K562 (cell line): Measurements from ENCODE around the gene GPR82. TPM values are rescaled to one million over a fixed set of nuclear protein-coding genes. Genes with fewer than 3 reads are reported as not detected.

Experiments
- ATAC-seq: fragments of 200-7000 bp; cut with Tn5 transposase; 3 replicates; pipeline ENCODE4 v1.9.1; 2020; ENCODE audit warnings: moderate library complexity
- BruUV-seq: library from RNA; stranded (reverse); fragments of 400-500 nt; replicated peaks from 2 replicates; lab custom pipeline; 2021; lab: Mats Ljungman, UMichigan
- CTCF ChIA-PET: fragments of 300-600 bp; formaldehyde crosslinking; extraction: SDS; loops from one replicate; lab custom pipeline; 2021; ENCODE audit warnings: low intra/inter-chr PET ratio; lab: Yijun Ruan, JAX
- POLR2A ChIA-PET: fragments of 300-600, 350-650 bp; sonication (Branson Sonifier 250); formaldehyde crosslinking; extraction: SDS; loops from one replicate; lab custom pipeline; 2021; ENCODE audit warnings: antibody characterized with exemption, inconsistent platforms; lab: Yijun Ruan, JAX
- DNase-seq, 4 experiments: peaks; one replicate each; pipeline versions ENCODE4 v3.0.0 to v3.0.0-alpha.2; 2011 to 2018; ENCODE audit warnings: low spot score in 3 of 4, mixed read lengths in 3 of 4; ENCODE audit errors: extremely low read depth in 1 of 4
- FAIRE-seq: peaks from 2 replicates; lab custom pipeline; 2011; peaks lifted over from hg19 to GRCh38; lab: Jason Lieb, UNC
- H2AFZ ChIP-seq: 2 replicates; pipeline ENCODE4 v1.6.0; 2011; ENCODE audit warnings: low read depth, low read length, control low read depth, inconsistent platforms
- H3K27ac ChIP-seq: fragments of 200-600 bp; 3 replicates; pipeline ENCODE4 v1.8.0; 2011; ENCODE audit warnings: low read depth, mild to moderate bottlenecking, control low read depth, inconsistent platforms, low read length, moderate library complexity, mixed read lengths; ENCODE audit errors: extremely low read depth
- H3K27me3 ChIP-seq, 2 experiments: fragments of 300-600 bp in 1 of 2; 2 replicates in 1 of 2; 3 replicates in 1 of 2; pipeline versions ENCODE4 v1.6.0 to v1.8.0; 2011; ENCODE audit warnings: inconsistent platforms in 2 of 2, low read length in 2 of 2, mild to moderate bottlenecking in 1 of 2, mixed read lengths in 1 of 2, moderate library complexity in 1 of 2; ENCODE audit not compliant: control insufficient read depth in 2 of 2, insufficient read depth in 2 of 2
- H3K36me3 ChIP-seq: fragments of 300-600 bp; 3 replicates; pipeline ENCODE4 v1.8.0; 2011; ENCODE audit warnings: mild to moderate bottlenecking, low read length, inconsistent platforms; ENCODE audit not compliant: control insufficient read depth, insufficient read depth
- H3K4me1 ChIP-seq, 2 experiments: fragments of 200-600 bp in 1 of 2; replicated peaks in 1 of 2; 2 replicates in 1 of 2; 3 replicates in 1 of 2; pipeline versions ENCODE4 v1.5.1 to v1.8.0; 2011; ENCODE audit warnings: inconsistent platforms in 2 of 2, low read length in 2 of 2, mild to moderate bottlenecking in 1 of 2, mixed read lengths in 1 of 2, moderate library complexity in 1 of 2; ENCODE audit not compliant: control insufficient read depth in 2 of 2, insufficient read depth in 2 of 2
- H3K4me2 ChIP-seq: 2 replicates; pipeline ENCODE4 v1.6.1; 2011; ENCODE audit warnings: low read length, control low read depth, inconsistent platforms, mixed read lengths; ENCODE audit not compliant: insufficient read depth
- H3K4me3 ChIP-seq: fragments of 200-600 bp; sonication (generic), shearing (Covaris generic); 2 replicates; pipeline ENCODE4 v1.5.1; 2016; ENCODE audit warnings: control low read depth, inconsistent platforms
- H3K79me2 ChIP-seq: fragments of 200-600 bp; 3 replicates; pipeline ENCODE4 v1.8.0; 2011; ENCODE audit warnings: low read length, inconsistent platforms; ENCODE audit not compliant: control insufficient read depth, insufficient read depth
- H3K9ac ChIP-seq, 2 experiments: 2 replicates each; pipeline versions ENCODE4 v1.6.0 to v1.6.1; 2011; ENCODE audit warnings: low read depth in 2 of 2, low read length in 2 of 2, control low read depth in 1 of 2, inconsistent platforms in 1 of 2, mild to moderate bottlenecking in 1 of 2, mixed read lengths in 1 of 2; ENCODE audit not compliant: insufficient read depth in 1 of 2
- H3K9me1 ChIP-seq: one replicate; pipeline ENCODE4 v1.6.0; 2011; ENCODE audit warnings: inconsistent platforms, mild to moderate bottlenecking, low read length, moderate library complexity; ENCODE audit not compliant: control insufficient read depth, insufficient read depth
- H3K9me3 ChIP-seq: replicated peaks from 2 replicates; pipeline ENCODE4 v1.5.1; 2011; ENCODE audit warnings: low read depth, low read length, inconsistent platforms; ENCODE audit not compliant: control insufficient read depth, insufficient read depth
- H4K20me1 ChIP-seq: replicated peaks from 2 replicates; pipeline ENCODE4 v1.6.1; 2011; ENCODE audit warnings: low read length, inconsistent platforms, mixed read lengths; ENCODE audit not compliant: control insufficient read depth, insufficient read depth
- HOMEZ ChIP-seq: fragments of 250-450 bp; sonication (Bioruptor Pico); IDR thresholded peaks from 2 replicates; pipeline ENCODE4 v1.4.0; 2020; ENCODE audit warnings: mild to moderate bottlenecking, moderate library complexity
- NFXL1 ChIP-seq: fragments of 450-650 bp; formaldehyde crosslinking; IDR thresholded peaks from 2 replicates; pipeline ENCODE4 v1.4.0; 2021; ENCODE audit warnings: mild to moderate bottlenecking
- SMARCB1 ChIP-seq: IDR thresholded peaks from 2 replicates; pipeline ENCODE4 v1.6.1; 2011; ENCODE audit warnings: improper control_type of control experiment, low read depth; ENCODE audit not compliant: insufficient read length
- SRSF1 ChIP-seq: fragments of 200-400 bp; formaldehyde crosslinking; IDR thresholded peaks from 2 replicates; pipeline ENCODE4 v1.6.1; 2017; ENCODE audit warnings: mild to moderate bottlenecking, low read depth, low read length, moderate library complexity
- TAF7 ChIP-seq: fragments of 450-650 bp; IDR thresholded peaks from 2 replicates; pipeline ENCODE4 v1.6.1; 2016; ENCODE audit warnings: missing genetic modification characterization, missing compliant biosample characterization
- WGBS: fragments of 100-300 bp; shearing (Covaris generic); methylation state at CpG from one replicate; pipeline ENCODE4 v1.1.6; 2016; ENCODE audit warnings: low coverage, mixed read lengths; ENCODE audit not compliant: insufficient coverage; ENCODE audit errors: missing lambda C conversion rate; 5-methylcytosine and 5-hydroxymethylcytosine counted together
- in situ Hi-C: fragments of 300-500 bp; cut with MboI; formaldehyde crosslinking; loops from 4 replicates; pipeline ENCODE4 v1.15.0; 2018; ENCODE audit warnings: inconsistent platforms, mixed read lengths
- intact Hi-C: fragments of 100-400 bp; cut with micrococcal nuclease; formaldehyde crosslinking; loops from 2 replicates; pipeline ENCODE4 v1.14.2; 2022
- polyA plus RNA-seq, 8 experiments: library from polyadenylated mRNA; depleted of rRNA in 4 of 8; stranded (reverse) in 5 of 8; unstranded in 3 of 8; fragments of >200 nt; fragmentation: Nextera tagmentation in 2 of 8; fragmentation: Illumina TruSeq in 1 of 8; extraction: Ambion mirVana in 2 of 8; extraction: Trizol in 1 of 8; gene quantifications; 2 replicates each; pipeline versions ENCODE4 v1.2.1 to v1.2.3, GENCODE V29; 2011 to 2014; ENCODE audit warnings: inconsistent platforms in 1 of 8, missing spikeins in 1 of 8
- total RNA-seq, 7 experiments: library from RNA; depleted of rRNA in 6 of 7; stranded (reverse); fragments of >200 nt in 6 of 7; fragmentation: Illumina TruSeq in 2 of 7; extraction: Trizol in 2 of 7; gene quantifications; 2 replicates each; pipeline versions ENCODE4 v1.2.1 to v1.2.3, GENCODE V29; 2011 to 2021; ENCODE audit warnings: low replicate concordance in 1 of 7
- TF ChIP-seq, protein P1 (sequence below): sonication (generic); formaldehyde crosslinking; IDR thresholded peaks from 2 replicates; pipeline ENCODE4 v1.8.0; 2022; ENCODE audit warnings: mild to moderate bottlenecking, missing genetic modification reagents, borderline replicate concordance

Gene GPR82
- total and polyA plus RNA-seq, 9 of the 15 experiments (the other 6 are each of a cell fraction or from before 2014, with no cell fraction given) = not detected

GRCh38 chrX:41761169-41761568, 37.2 kb downstream of the GPR82 start:
- in situ Hi-C loops = loop anchor here (10.0 kb wide), 1 partner anchor 486 kb away; no protein-coding TSS in a partner anchor
- no peaks in the 10 kb centered on the region for H3K9me1 ChIP-seq
- H2AFZ ChIP-seq = no peak overlapping the region
- 0% methylated on average over 1 of the region's 3 CpGs for WGBS
- DNase-seq = no peak
- H3K9me3 ChIP-seq = no peaks in the 10 kb centered on the region
- no peak overlapping the region for H3K4me3 ChIP-seq
- no peak for FAIRE-seq
- H3K4me2 ChIP-seq = no peak overlapping the region
- ChIA-PET POLR2A (no interaction called here), CTCF (no interaction called here)
- no peaks in the 10 kb centered on the region for H4K20me1 ChIP-seq
- H3K4me1 ChIP-seq = no peaks in the 10 kb centered on the region
- no peak overlapping the region for H3K9ac ChIP-seq
- intact Hi-C loops = loop anchor here (5.0 kb wide), 1 partner anchor 484 kb away; no protein-coding TSS in a partner anchor
- no peaks in the 10 kb centered on the region for H3K36me3 ChIP-seq
- no TSS peak for BruUV-seq
- H3K27me3 ChIP-seq = no peaks in the 10 kb centered on the region
- no peak overlapping the region for H3K27ac ChIP-seq
- ATAC-seq = no peak
- no peak for TF ChIP-seq SMARCB1
- no peak for TF ChIP-seq SRSF1
- TF ChIP-seq, protein P1, sequence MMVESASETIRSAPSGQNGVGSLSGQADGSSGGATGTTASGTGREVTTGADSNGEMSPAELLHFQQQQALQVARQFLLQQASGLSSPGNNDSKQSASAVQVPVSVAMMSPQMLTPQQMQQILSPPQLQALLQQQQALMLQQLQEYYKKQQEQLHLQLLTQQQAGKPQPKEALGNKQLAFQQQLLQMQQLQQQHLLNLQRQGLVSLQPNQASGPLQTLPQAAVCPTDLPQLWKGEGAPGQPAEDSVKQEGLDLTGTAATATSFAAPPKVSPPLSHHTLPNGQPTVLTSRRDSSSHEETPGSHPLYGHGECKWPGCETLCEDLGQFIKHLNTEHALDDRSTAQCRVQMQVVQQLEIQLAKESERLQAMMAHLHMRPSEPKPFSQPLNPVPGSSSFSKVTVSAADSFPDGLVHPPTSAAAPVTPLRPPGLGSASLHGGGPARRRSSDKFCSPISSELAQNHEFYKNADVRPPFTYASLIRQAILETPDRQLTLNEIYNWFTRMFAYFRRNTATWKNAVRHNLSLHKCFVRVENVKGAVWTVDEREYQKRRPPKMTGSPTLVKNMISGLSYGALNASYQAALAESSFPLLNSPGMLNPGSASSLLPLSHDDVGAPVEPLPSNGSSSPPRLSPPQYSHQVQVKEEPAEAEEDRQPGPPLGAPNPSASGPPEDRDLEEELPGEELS (CRISPR knock-in tag) = no peak
- TF ChIP-seq NFXL1 = no peak
- TF ChIP-seq HOMEZ (CRISPR knock-in tag) = no peak
- TF ChIP-seq TAF7 (tag) = no peak
- H3K79me2 ChIP-seq = no peaks in the 10 kb centered on the region
